Naive thymus-derived CD4-positive, alpha-beta T cell (primary cell): ENCODE results near the gene SOS1. TPM values are rescaled to one million over a fixed set of nuclear protein-coding genes. Genes with fewer than 3 reads are reported as not detected.
"Not testable (repeated sequence)": the region's sequence is repeated elsewhere in the genome, so short reads cannot be mapped to it uniquely, and the experiment has no call there.

Experiments
- ATAC-seq: fragments of 150-1000 bp; cut with Tn5 transposase; 2 replicates; pipeline ENCODE4 v1.10.0; 2021; ENCODE audit warnings: mild to moderate bottlenecking, moderate library complexity
- CTCF ChIA-PET: fragments of 350-600 bp; sonication (Branson Sonifier 250); formaldehyde crosslinking; loops from one replicate; lab custom pipeline; 2021; ENCODE audit warnings: antibody characterized with exemption; lab: Charles Lee
- POLR2A ChIA-PET: fragments of 350-600 bp; sonication (Branson Sonifier 250); formaldehyde crosslinking; loops from one replicate; lab custom pipeline; 2021; ENCODE audit warnings: antibody characterized with exemption, inconsistent platforms; lab: Charles Lee
- DNase-seq, 9 donors: peaks; one replicate each; pipeline versions ENCODE4 v3.0.0 to v3.0.0-alpha.2; 2020 to 2022; ENCODE audit warnings: mixed read lengths in 1 of 9
- H3K27ac ChIP-seq: one replicate; pipeline ENCODE4 v1.7.0; 2013; ENCODE audit warnings: mild to moderate bottlenecking, low read depth, low read length, moderate library complexity
- H3K27me3 ChIP-seq, 2 donors: one replicate each; pipeline ENCODE4 v1.7.0; 2013; ENCODE audit warnings: low read length in 2 of 2, mild to moderate bottlenecking in 2 of 2, moderate library complexity in 2 of 2; ENCODE audit not compliant: control insufficient read depth in 2 of 2, insufficient read depth in 2 of 2
- H3K36me3 ChIP-seq, 3 experiments: 1 replicate in 2 of 3; 2 replicates in 1 of 3; pipeline ENCODE4 v1.7.0; 2013; ENCODE audit warnings: low read length in 3 of 3, mild to moderate bottlenecking in 3 of 3, moderate library complexity in 1 of 3; ENCODE audit not compliant: insufficient read depth in 3 of 3, control insufficient read depth in 2 of 3
- H3K4me1 ChIP-seq, 2 donors: one replicate each; pipeline ENCODE4 v1.7.0; 2013; ENCODE audit warnings: low read length in 2 of 2, mild to moderate bottlenecking in 2 of 2, moderate library complexity in 1 of 2; ENCODE audit not compliant: control insufficient read depth in 2 of 2, insufficient read depth in 2 of 2
- H3K4me3 ChIP-seq: 2 replicates; pipeline ENCODE4 v1.7.0; 2013; ENCODE audit warnings: mild to moderate bottlenecking, low read length
- H3K9me3 ChIP-seq, 3 experiments: 1 replicate in 2 of 3; 2 replicates in 1 of 3; pipeline ENCODE4 v1.7.0; 2013; ENCODE audit warnings: low read length in 3 of 3; ENCODE audit not compliant: control insufficient read depth in 2 of 3
- H3K27ac Mint-ChIP-seq, 9 donors: one replicate each; pipeline ENCODE4 v1.8.0; 2020 to 2022; ENCODE audit warnings: mixed read lengths in 9 of 9, mild to moderate bottlenecking in 8 of 9, moderate library complexity in 5 of 9, inconsistent platforms in 2 of 9
- H3K27me3 Mint-ChIP-seq, 5 donors: one replicate each; pipeline ENCODE4 v1.8.0; 2021 to 2022; ENCODE audit warnings: mixed read lengths in 5 of 5, mild to moderate bottlenecking in 1 of 5
- H3K36me3 Mint-ChIP-seq, 5 donors: one replicate each; pipeline ENCODE4 v1.8.0; 2020 to 2022; ENCODE audit warnings: mixed read lengths in 5 of 5, mild to moderate bottlenecking in 3 of 5, inconsistent platforms in 1 of 5
- H3K4me1 Mint-ChIP-seq, 7 donors: one replicate each; pipeline ENCODE4 v1.8.0; 2020 to 2022; ENCODE audit warnings: mixed read lengths in 7 of 7, mild to moderate bottlenecking in 3 of 7, inconsistent platforms in 1 of 7
- H3K4me3 Mint-ChIP-seq, 10 donors: one replicate each; pipeline ENCODE4 v1.8.0; 2020 to 2022; ENCODE audit warnings: mild to moderate bottlenecking in 10 of 10, mixed read lengths in 10 of 10, moderate library complexity in 6 of 10, inconsistent platforms in 2 of 10
- H3K9me3 Mint-ChIP-seq, 11 donors: one replicate each; pipeline ENCODE4 v1.8.0; 2020 to 2022; ENCODE audit warnings: mixed read lengths in 11 of 11, mild to moderate bottlenecking in 4 of 11, inconsistent platforms in 1 of 11, moderate library complexity in 1 of 11
- intact Hi-C, 2 donors: fragments of 100-400 bp; cut with micrococcal nuclease; formaldehyde crosslinking; loops; one replicate each; pipeline ENCODE4 v1.15.1; 2023
- polyA plus RNA-seq, 2 donors: library from polyadenylated mRNA; unstranded; fragments of 300-500 nt; fragmentation: Illumina TruSeq; gene quantifications; one replicate each; pipeline ENCODE4 v1.2.3, GENCODE V29; 2021
- total RNA-seq, 6 experiments: library from RNA in 5 of 6; stranded (reverse) in 5 of 6; gene quantifications; 1 replicate in 5 of 6; 2 replicates in 1 of 6; pipeline ENCODE4 v1.2.3 and lab custom pipeline; 2021 to 2026

Gene SOS1
- total and polyA plus RNA-seq, 7 experiments from 2014 or later, result 6.3 to 323 (median 34.8) TPM

GRCh38 chr2:39140322-39140847 is 19.5 kb upstream of the SOS1 start:
- H3K27ac ChIP-seq, result no peak overlapping the region
- no peak for DNase-seq
- CTCF ChIA-PET, result no interaction called here

GRCh38 chr2:39139511-39140237 is 18.8 kb upstream of the SOS1 start:
- H3K4me1 ChIP-seq, result peaks cover 16 to 21% of the 10 kb centered on the region in 2 donors
- Mint-ChIP-seq H3K27me3 (no peaks in the 10 kb centered on the region), H3K27ac (peak overlapping the region in 1 of 9 donors; percentile 71), H3K36me3 (peaks cover 0 to 19% (median 0%) of the 10 kb centered on the region in 5 donors), H3K4me3 (peak overlapping the region in 1 of 10 donors; percentile 54), H3K4me1 (peaks cover 10 to 76% (median 26%) of the 10 kb centered on the region in 7 donors), H3K9me3 (no peaks in the 10 kb centered on the region)
- ATAC-seq, result no peak
- H3K27me3 ChIP-seq, result no peaks in the 10 kb centered on the region
- H3K9me3 ChIP-seq, result no peaks in the 10 kb centered on the region
- H3K27ac ChIP-seq, result no peak overlapping the region
- DNase-seq, result no peak
- H3K36me3 ChIP-seq, result no peaks in the 10 kb centered on the region
- ChIA-PET POLR2A (interaction anchor here (0.8 to 1.3 kb wide), 2 partner anchors 15 to 22 kb away, joined by 3 to 4 read pairs; no protein-coding TSS in a partner anchor), CTCF (interaction anchor here (0.6 to 1.2 kb wide), 2 partner anchors 80 to 88 kb away, joined by 3 to 5 read pairs; no protein-coding TSS in a partner anchor)
- H3K4me3 ChIP-seq, result no peak overlapping the region
- intact Hi-C loops, result loop anchor here in 1 of 2 donors (1.0 kb wide), 1 partner anchor 10 kb away; no protein-coding TSS in a partner anchor

More at GRCh38 chr2:39140322-39140847, 19.5 kb upstream of the SOS1 start:
- Histone ChIP-seq H3K27me3 (no peaks in the 10 kb centered on the region), H3K4me3 (no peak overlapping the region), H3K9me3 (no peaks in the 10 kb centered on the region), H3K4me1 (peaks cover 16 to 21% of the 10 kb centered on the region in 2 donors), H3K36me3 (no peaks in the 10 kb centered on the region)
- intact Hi-C loops, result no loop called here
- Mint-ChIP-seq H3K4me3 (peak overlapping the region in 1 of 10 donors; percentile 2), H3K27ac (peak overlapping the region in 1 of 9 donors; percentile 69), H3K9me3 (no peaks in the 10 kb centered on the region), H3K36me3 (peaks cover 0 to 19% (median 0%) of the 10 kb centered on the region in 5 donors), H3K4me1 (peaks cover 10 to 75% (median 27%) of the 10 kb centered on the region in 7 donors), H3K27me3 (no peaks in the 10 kb centered on the region)
- ATAC-seq, result no peak
- POLR2A ChIA-PET, result interaction anchor here (0.8 to 1.3 kb wide), 2 partner anchors 16 to 21 kb away, joined by 3 to 4 read pairs; no protein-coding TSS in a partner anchor

- H3K4me3 ChIP-seq, result no peak overlapping the region
- ChIA-PET CTCF (interaction anchor here (0.6 to 1.2 kb wide), 2 partner anchors 79 to 89 kb away, joined by 3 to 5 read pairs; no protein-coding TSS in a partner anchor), POLR2A (no interaction called here)
- Mint-ChIP-seq H3K4me3 (peak overlapping the region in 1 of 10 donors; percentile 0), H3K27ac (peak overlapping the region in 1 of 9 donors; percentile 71), H3K27me3 (no peaks in the 10 kb centered on the region), H3K9me3 (no peaks in the 10 kb centered on the region), H3K4me1 (peaks cover 10 to 80% (median 31%) of the 10 kb centered on the region in 7 donors), H3K36me3 (peaks cover 0 to 23% (median 0%) of the 10 kb centered on the region in 5 donors)
- H3K27ac ChIP-seq, result no peak overlapping the region
- no peaks in the 10 kb centered on the region for H3K27me3 ChIP-seq
- no peaks in the 10 kb centered on the region for H3K9me3 ChIP-seq
- no peaks in the 10 kb centered on the region for H3K36me3 ChIP-seq
- DNase-seq (no peak), ATAC-seq (no peak)
- peaks cover 16 to 21% of the 10 kb centered on the region in 2 donors for H3K4me1 ChIP-seq
- intact Hi-C loops, result loop anchor here in 1 of 2 donors (1.0 kb wide), 1 partner anchor 10 kb away; no protein-coding TSS in a partner anchor
Observed at GRCh38 chr2:39138837-39139211, 18.0 kb upstream of the SOS1 start.

GRCh38 chr2:39138187-39138836 is 17.5 kb upstream of the SOS1 start:
- POLR2A ChIA-PET, result interaction anchor here (1.7 to 3.2 kb wide), 2 partner anchors 10 to 13 kb away, joined by 9 to 34 read pairs; no protein-coding TSS in a partner anchor
- H3K9me3 ChIP-seq, intact Hi-C loops, H3K36me3 ChIP-seq, H3K27me3 ChIP-seq, H3K27ac ChIP-seq, DNase-seq, H3K9me3 Mint-ChIP-seq, ATAC-seq, H3K4me3 ChIP-seq, H3K27me3 Mint-ChIP-seq: not testable (repeated sequence)
- Mint-ChIP-seq H3K36me3 (peaks cover 0 to 24% (median 0%) of the 10 kb centered on the region in 5 donors), H3K27ac (peak overlapping the region in 1 of 9 donors; percentile 54), H3K4me1 (peaks cover 12 to 78% (median 33%) of the 10 kb centered on the region in 7 donors), H3K4me3 (peak overlapping the region in 1 of 10 donors; percentile 25)
- H3K4me1 ChIP-seq, result peaks cover 16 to 21% of the 10 kb centered on the region in 2 donors
- CTCF ChIA-PET, result interaction anchor here (0.7 kb wide), 1 partner anchor 39 kb away, joined by 3 read pairs; no protein-coding TSS in a partner anchor

- Mint-ChIP-seq H3K36me3 (peaks cover 0 to 30% (median 0%) of the 10 kb centered on the region in 5 donors), H3K4me1 (peaks cover 16 to 76% (median 36%) of the 10 kb centered on the region in 7 donors), H3K9me3 (no peaks in the 10 kb centered on the region), H3K27me3 (no peaks in the 10 kb centered on the region), H3K4me3 (peak overlapping the region in 9 of 10 donors; percentile 26 to 82 (median 60)), H3K27ac (peak overlapping the region; percentile 33 to 85 (median 68))
- Histone ChIP-seq H3K4me1 (peaks cover 16 to 21% of the 10 kb centered on the region in 2 donors), H3K4me3 (peak overlapping the region; percentile 26), H3K9me3 (no peaks in the 10 kb centered on the region), H3K36me3 (no peaks in the 10 kb centered on the region), H3K27ac (peak overlapping the region; percentile 51), H3K27me3 (no peaks in the 10 kb centered on the region)
- ATAC-seq (peak; percentile 60), DNase-seq (peak in 2 of 9 donors; percentile 25 to 33)
- POLR2A ChIA-PET, result interaction anchor here (0.7 to 3.2 kb wide), 4 partner anchors 8 to 75 kb away, joined by 5 to 34 read pairs (median 9); partner anchors contain the start of gene SOS1
- CTCF ChIA-PET, result interaction anchor here (0.6 to 2.0 kb wide), 2 partner anchors 93 to 357 kb away, joined by 3 to 4 read pairs; no protein-coding TSS in a partner anchor
- intact Hi-C loops, result loop anchor here in 1 of 2 donors (1.0 kb wide), 1 partner anchor 7 kb away; no protein-coding TSS in a partner anchor
Observed at GRCh38 chr2:39136799-39137198, 15.9 kb upstream of the SOS1 start.
